Measurements from ENCODE around the gene IFITM1. TPM values are rescaled to one million over a fixed set of nuclear protein-coding genes. Genes with fewer than 3 reads are reported as not detected.
"Not testable (repeated sequence)": the region's sequence is repeated elsewhere in the genome, so short reads cannot be mapped to it uniquely, and the experiment has no call there.

The IFITM1 gene
- total RNA-seq, 1 experiment from 2014 or later = 2.0 TPM

DNA sequence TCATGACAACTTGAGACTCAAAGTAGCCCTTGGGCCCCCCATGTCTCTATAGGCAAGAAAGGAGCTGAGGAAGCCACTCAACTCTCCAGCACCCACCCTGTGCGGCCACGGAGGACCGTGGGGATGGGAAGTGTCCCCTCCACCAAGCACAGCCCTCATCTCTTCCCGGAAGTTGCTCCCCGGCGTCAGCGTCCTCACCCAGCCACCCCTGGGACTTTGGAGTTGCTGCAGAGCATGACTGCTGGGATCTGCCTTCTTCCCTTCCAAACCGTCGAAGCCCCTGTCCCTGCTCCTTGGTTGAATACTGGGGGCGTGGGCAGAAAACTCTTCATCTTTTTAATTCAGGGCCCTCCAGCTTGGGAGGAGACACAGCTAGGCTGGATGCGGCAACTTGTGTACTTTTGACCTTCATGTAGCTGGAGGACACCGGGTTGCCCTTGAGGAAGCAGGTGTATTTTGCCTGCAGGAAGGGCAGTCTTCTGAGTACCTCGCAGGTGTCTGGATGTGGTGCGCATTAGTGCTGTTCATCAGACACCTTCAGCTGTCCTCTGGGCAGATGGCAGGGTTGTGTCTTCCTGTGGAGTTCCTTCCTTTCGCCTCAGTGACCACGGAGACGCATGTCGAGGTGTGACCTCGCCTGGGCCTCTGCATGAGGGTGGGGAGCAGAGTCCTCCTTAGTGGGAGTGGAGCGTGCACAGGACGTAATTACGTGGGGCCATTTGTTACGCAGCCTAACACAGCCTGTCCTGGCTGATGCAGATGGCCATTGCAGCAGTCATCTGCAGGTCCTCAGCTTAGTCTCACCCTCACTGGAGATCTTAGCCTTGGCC, 19.0 kb downstream of the IFITM1 start:
- in situ Hi-C loops (cut with HindIII; ENCODE audit: low pct_unique_long_range_greater_than_20kb, low sequenced_read_pairs) = no loop called here
- DNase-seq (ENCODE audit: low read depth) = no peak

DNA sequence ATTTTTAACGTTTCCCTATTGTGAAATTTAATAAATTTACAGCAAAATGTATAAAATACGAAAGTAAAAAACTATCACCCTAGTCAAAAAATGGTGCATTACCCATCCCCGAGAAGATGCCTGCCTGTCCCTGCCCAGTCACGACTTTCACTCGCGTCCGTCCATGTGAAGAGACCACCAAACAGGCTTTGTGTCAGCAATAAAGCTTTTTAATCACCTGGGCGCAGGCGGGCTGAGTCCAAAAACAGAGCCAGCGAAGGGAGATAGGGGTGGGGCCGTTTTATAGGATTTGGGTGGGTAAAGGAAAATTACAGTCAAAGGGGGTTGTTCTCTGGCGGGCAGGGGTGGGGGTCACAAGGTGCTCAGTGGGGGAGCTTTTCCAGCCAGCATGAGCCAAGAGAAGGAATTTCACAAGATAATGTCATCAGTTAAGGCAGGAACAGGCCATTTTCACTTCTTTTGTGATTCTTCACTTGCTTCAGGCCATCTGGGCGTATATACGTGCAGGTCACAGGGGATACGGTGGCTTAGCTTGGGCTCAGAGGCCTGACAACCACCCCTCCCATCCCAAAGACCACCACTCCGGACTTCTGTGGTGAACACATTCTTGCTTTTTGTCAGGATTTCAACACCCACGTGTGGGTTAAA, 19.9 kb downstream of the IFITM1 start:
- in situ Hi-C loops (cut with HindIII; ENCODE audit: low pct_unique_long_range_greater_than_20kb, low sequenced_read_pairs); DNase-seq (ENCODE audit: low read depth): not testable (repeated sequence)

DNA sequence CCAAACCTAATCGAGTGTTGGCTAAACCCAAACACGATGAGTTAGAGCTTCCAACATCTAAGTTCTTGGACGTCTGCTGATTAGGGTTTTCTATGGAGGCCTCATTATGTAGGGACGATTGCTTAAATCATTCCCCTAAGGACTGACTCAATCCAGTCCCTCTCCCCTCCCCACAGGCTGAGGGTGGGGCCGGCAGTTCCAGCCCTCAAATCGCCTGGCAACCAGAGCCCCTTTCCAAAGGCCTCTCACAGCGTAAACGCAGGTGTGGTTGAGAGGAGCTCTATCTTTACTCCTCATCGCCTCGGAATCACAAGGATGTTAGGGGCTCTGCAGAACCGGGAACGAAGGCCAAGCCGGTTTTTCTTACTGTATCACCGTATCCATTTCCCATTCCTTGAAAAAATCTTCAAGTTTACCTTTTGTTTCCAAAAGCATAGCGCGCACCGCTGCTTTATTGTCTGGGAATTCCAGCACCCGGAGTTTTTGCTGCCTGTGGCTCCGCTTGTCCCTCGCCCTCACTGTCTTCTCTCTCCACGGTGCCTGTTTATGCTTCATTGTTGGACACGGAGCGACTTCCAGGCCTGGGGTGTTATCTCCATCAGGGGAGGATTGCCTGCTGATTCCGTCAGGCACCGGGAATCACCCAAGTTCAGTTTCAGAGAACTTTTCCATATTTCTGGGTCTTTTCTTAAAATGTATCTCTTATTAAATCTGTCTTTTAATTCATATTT, 20.6 kb downstream of the IFITM1 start:
- in situ Hi-C loops (cut with HindIII; ENCODE audit: low pct_unique_long_range_greater_than_20kb, low sequenced_read_pairs) = no loop called here
- DNase-seq (ENCODE audit: low read depth) = no peak

DNA sequence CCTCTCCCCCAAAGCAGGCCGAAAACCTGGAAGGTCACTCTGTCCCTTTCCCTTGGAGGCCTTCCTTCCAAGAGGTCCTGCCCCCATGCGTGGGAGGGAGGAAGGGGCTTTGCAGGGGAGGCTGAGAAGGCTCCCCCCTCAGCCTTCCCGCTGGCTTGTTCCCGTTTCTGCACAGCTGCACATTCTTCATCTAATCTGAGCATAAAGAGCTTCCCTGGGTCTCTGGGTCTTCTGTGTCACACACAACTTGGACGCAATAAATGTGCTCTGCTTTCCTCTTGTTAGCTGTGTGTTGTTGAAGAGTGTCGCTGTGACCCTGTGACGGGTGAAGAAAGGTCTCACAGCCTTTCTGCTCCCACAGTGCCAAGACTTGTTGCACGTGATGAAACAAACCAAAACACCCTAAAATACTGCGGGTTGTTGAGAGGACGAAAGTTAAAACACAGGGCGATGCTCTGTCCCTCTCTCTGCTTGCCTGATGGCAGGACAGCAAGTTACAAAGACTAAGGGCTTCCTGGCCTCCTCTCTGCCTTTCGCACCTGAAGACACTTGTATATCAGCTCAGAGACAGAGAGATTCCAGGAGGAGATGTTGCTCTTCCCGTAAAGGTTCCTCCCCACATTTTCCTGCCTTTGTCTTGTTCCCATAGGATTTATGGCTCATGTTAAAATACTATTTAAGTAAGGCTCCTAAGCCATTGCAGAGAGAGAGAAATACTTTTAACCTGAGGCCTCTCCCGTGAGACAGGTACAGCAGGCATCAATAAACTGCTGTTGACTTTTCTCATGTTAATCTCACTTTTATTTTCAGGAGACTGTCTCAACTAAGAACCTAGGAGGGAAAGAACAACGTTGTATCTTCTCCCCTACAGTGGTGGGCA, 22.2 kb downstream of the IFITM1 start:
- DNase-seq (ENCODE audit: low read depth) = no peak
- in situ Hi-C loops (cut with HindIII; ENCODE audit: low pct_unique_long_range_greater_than_20kb, low sequenced_read_pairs) = no loop called here

DNA sequence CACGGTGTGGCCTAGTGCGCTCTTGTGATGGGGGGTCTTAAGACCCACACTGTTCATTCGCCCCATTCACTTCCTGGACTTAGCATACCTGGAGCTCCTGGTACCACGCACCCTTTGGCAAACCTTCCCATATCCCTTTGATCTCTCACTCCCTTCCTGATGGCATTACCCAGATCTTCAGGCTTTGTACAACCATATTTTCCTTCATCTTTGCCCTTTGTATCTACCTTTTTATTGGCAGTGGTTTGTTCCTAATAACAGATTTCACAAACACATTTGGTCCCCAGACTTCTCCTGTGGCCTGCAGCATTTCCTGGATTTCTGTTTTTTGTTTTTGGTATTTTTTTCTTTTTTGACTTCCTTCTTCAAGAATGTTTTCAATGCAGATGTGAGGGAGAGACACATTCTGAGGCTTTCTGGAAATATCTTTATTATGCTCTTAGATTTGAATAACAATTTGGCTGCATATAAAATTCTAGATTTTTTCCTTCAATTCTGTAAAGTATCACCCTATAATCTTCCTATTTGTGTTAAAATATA, 22.9 kb downstream of the IFITM1 start:
- in situ Hi-C loops (cut with HindIII; ENCODE audit: low pct_unique_long_range_greater_than_20kb, low sequenced_read_pairs) = no loop called here
- no peak for DNase-seq (ENCODE audit: low read depth)

DNA sequence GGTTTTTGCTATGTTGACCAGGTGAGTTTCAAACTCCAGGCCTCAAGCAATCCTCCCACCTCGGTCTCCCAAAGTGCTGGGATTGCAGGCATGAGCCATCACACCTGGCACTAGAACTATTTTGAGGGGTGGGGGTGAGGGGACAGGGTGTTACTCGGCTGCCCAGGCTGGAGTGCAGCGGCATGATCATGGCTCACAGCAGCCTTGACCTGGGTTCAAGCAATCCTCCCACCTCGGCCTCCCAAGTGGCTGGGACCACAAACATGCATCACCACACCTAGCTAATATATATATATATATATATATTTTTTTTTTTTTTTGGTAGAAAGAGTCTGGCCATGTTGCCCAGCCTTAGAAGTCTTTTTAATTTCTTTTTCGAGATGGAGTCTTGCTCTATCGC, 23.9 kb downstream of the IFITM1 start:
- no peak for DNase-seq (ENCODE audit: low read depth)
- in situ Hi-C loops (cut with HindIII; ENCODE audit: low pct_unique_long_range_greater_than_20kb, low sequenced_read_pairs) = no loop called here

DNA sequence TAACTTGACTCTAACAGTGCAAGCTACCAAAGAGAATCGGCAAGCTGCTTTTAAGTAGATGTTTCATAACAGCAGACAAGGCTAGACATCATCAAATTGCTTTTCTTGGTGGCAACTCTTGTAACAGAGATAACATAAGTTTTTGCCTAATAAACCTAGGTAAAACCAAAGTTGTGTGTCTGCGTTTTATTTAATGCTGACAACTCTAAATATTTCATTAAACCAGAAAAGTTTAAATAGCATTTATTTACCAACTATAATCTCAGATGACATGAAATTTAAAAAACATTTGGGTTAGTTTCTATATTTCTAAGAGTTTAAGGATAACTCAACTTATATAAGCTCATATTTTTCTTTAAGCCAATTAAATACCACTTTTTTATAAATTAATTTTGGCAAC, 26.1 kb downstream of the IFITM1 start:
- no peak for DNase-seq (ENCODE audit: low read depth)
- in situ Hi-C loops (cut with HindIII; ENCODE audit: low pct_unique_long_range_greater_than_20kb, low sequenced_read_pairs) = no loop called here

DNA sequence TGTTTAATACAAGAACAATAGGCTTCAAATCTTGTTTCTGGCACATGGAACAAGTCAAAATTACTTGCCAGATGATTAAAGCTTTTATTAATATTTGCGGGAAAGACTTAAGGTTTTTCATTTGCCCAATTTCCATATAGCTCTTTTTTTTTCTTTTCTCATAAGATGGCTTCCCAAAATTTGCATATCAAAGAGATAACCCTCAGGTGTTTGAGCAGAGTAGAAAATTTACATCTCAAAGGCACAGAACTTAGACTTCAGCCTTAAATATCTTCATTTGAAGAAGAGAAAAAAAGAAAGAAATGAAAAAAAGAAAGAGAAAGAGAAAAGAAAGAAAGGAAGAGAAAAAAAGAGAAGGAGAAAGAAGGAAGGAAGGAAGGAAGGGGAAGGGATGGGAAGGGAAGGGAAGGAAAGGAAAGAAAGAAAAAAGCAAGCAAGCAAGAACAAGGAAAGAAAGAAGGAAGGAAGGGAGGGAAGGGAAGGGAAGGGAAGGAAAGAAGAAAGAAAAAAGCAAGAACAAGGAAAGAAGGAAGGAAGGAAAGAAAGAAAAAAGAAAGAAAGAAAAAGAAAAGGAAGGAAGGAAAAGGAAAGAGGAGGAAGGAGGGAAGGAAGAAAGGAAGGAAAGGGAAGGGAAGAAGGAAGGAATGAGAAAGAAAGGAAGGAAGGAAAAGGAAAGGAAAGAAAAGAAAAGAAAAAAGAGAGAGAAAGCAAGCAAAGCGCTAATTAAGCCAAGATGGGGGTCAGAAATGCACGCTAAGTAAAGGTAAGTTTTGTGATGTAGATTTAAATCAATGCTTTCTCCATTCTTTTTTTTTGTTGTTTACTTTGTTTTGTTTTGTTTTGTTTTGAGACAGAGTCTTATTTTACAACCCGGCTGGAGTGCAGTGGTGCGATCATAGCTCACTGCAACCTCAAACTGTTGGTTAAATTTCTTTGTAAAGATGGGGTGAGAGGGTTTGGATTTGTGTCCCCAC, 27.0 kb downstream of the IFITM1 start:
- DNase-seq (ENCODE audit: low read depth) = no peak
- in situ Hi-C loops (cut with HindIII; ENCODE audit: low pct_unique_long_range_greater_than_20kb, low sequenced_read_pairs) = no loop called here

DNA sequence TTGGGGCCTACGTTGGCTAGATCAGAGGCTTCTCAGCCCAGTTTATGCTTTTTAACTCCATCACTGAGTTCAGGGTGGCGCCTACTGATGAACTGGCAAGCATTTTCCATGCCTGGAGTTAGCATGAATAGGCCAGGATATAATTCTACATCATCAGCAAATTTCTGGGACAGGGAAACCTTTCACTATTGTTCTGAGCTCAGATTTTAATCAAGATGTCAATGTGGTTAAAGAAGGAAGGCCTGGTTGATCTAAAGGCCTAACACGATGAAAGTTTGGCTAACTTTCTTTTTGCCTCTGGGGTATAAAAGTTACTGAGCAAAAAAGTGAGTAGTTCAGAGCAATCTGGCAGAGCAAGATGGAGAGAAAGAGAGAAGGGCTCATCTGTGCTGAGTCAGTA, 28.5 kb downstream of the IFITM1 start:
- in situ Hi-C loops (cut with HindIII; ENCODE audit: low pct_unique_long_range_greater_than_20kb, low sequenced_read_pairs) = no loop called here
- DNase-seq (ENCODE audit: low read depth) = no peak

DNA sequence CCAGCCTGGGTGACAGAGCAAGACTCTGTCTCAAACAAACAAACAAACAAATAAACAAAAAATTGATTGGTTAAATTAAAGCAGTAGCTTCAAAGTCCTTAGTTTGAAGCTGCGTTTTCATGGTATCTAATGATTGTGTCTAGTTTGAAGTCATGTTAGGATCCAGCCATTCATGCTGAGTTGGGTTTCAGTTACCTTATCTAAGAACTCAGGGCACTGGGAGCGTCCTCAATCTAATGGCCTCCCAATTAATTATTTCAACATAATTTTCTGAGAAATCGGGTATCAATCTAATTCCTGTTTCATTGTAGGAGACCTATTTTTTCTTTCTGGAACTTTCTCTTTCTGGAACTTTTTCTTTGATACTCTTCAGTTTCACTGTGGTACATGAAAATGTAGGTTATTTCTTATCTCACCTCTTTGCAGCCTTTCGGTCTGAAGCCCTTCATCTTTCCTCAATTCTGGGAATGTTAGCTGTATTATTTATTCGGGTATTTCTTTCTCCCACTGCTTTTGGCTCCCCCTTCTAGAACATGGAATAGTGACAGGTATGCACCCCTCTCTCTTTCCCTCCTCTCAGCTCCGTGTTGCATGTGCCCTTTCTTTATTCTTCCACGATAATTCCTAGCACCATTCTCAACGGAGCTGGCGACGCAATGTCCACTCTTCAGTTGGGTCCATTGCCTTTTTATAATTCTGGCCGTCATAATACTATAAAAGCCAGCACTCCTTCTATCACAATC, 31.2 kb downstream of the IFITM1 start:
- in situ Hi-C loops (cut with HindIII; ENCODE audit: low pct_unique_long_range_greater_than_20kb, low sequenced_read_pairs) = no loop called here
- no peak for DNase-seq (ENCODE audit: low read depth)

DNA sequence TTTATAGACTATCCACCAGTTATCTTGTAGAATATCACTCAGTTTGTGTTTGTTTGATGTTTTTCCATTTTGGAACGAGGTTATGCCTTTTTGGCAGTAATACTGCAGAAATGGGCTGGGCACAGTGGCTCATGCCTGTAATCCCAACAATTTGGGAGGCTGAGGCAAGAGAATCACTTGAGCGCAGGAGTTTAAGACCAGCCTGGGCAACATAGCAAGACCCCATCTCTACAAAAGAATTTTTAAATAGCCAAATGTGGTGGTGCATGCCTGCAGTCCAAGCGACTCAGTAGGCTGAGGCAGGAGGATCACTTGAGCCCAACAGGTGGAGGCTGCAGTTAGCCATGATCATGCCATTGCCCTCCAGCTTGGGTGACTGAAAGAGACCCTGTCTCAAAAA, 32.7 kb downstream of the IFITM1 start:
- in situ Hi-C loops (cut with HindIII; ENCODE audit: low pct_unique_long_range_greater_than_20kb, low sequenced_read_pairs) = no loop called here

DNA sequence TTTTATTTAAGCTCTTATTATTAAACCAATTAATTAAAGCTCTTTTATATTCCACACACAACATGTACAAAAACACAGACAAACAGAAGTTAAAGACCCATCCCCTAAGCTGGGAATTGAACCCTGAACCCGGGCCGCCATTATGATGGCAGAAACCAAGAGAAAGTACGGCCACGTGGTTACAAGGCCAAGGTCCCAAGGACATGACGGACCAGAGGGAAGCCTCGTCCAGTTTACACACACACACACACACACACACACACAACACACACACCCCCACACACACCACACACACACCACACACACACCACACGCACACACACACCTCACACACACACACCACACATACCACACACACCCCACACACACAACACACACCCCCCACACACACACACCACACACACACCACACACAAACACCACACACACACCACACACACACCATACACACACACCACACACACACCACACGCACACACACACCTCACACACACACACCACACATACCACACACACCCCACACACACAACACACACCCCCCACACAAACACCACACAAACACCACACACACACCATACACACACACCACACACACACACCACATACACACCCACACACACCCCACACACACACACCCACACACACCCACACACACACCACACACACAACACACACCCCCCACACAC, 35.6 kb downstream of the IFITM1 start:
- DNase-seq (ENCODE audit: low read depth); in situ Hi-C loops (cut with HindIII; ENCODE audit: low pct_unique_long_range_greater_than_20kb, low sequenced_read_pairs): not testable (repeated sequence)

More for the DNA sequence above, 32.7 kb downstream of the IFITM1 start:
- DNase-seq (ENCODE audit: low read depth) = no peak

DNA sequence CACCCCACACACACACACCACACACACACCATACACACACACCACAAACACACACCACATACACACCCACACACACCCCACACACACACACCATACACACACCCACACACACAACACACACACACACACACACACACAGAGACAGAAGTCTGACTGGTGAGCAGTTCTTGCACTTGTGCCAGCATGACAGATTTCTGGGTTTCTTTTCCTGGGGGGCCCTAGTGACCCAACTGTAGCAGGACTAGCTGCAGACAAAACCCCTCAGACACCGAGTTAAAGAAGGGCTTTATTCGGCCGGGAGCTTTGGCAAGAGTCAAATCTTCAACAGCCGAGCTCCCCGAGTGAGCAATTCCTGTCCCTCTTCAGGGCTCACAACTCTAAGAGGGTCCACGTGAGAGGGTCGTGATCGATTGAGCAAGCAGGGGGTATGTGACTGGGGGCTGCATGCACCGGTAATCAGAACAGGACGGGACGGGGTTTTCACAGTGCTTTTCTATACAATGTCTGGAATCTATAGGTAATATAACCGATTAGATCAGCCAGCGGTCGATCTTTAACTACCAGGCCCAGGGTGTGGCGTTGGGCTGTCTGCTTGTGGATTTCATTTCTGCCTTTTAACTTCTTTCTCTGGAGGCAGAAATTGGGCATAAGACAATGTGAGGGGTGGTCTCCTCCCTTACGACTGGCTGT, 36.3 kb downstream of the IFITM1 start:
- in situ Hi-C loops (cut with HindIII; ENCODE audit: low pct_unique_long_range_greater_than_20kb, low sequenced_read_pairs); DNase-seq (ENCODE audit: low read depth): not testable (repeated sequence)

DNA sequence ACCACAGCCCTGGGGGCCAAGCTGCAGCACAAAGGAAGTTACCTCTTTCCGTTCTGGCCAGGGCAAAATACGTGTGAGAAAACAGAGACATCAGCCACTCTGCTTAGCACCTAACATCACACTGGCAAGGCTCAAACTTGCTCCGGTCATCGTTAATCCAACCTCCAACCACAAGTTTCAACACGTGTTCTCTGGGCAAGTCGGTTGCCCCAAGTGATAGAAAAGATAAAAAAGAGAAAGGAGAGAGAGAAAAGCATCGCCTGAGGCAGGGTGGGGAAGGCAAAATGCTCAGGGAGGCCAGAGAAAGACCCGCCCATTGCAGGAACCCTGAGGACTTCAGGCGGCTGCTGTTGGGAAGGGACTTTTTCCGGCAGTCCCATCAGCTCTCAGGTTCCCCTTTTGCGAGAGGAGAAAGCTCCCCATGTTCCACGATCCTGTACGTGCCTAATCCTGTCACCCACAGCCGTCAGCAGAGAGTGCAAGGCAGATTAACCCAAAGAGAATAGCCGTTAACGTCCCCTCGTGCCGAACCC, 36.9 kb downstream of the IFITM1 start:
- DNase-seq (ENCODE audit: low read depth) = no peak
- in situ Hi-C loops (cut with HindIII; ENCODE audit: low pct_unique_long_range_greater_than_20kb, low sequenced_read_pairs) = no loop called here

DNA sequence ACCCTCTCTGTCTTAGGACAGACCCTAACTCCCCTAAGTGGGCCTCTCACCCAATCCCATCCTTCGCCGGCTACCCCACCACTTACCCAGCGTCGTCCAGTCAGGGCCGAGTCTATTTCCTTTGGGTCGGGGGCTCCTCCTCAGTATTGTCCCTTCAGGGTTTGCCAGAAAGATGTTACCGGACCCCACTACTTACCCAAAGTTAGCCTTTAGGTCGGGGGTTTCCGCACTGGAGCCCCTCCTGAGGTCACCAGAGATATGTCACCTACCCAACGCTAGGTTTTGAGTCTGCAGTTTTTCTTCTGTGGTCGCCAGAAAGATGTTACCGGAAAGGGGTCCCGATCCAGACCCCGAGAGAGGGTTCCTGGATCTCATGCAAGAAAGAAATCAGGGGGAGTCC, 37.6 kb downstream of the IFITM1 start:
- in situ Hi-C loops (cut with HindIII; ENCODE audit: low pct_unique_long_range_greater_than_20kb, low sequenced_read_pairs) = no loop called here
- DNase-seq (ENCODE audit: low read depth) = no peak

All from Caki2 (cell line).